ENCODE results near the gene DMD. TPM values are rescaled to one million over a fixed set of nuclear protein-coding genes. Genes with fewer than 3 reads are reported as not detected.

Gene DMD
- total and polyA plus RNA-seq, 7 donors = 2.5 to 260 (median 183) TPM

DNA sequence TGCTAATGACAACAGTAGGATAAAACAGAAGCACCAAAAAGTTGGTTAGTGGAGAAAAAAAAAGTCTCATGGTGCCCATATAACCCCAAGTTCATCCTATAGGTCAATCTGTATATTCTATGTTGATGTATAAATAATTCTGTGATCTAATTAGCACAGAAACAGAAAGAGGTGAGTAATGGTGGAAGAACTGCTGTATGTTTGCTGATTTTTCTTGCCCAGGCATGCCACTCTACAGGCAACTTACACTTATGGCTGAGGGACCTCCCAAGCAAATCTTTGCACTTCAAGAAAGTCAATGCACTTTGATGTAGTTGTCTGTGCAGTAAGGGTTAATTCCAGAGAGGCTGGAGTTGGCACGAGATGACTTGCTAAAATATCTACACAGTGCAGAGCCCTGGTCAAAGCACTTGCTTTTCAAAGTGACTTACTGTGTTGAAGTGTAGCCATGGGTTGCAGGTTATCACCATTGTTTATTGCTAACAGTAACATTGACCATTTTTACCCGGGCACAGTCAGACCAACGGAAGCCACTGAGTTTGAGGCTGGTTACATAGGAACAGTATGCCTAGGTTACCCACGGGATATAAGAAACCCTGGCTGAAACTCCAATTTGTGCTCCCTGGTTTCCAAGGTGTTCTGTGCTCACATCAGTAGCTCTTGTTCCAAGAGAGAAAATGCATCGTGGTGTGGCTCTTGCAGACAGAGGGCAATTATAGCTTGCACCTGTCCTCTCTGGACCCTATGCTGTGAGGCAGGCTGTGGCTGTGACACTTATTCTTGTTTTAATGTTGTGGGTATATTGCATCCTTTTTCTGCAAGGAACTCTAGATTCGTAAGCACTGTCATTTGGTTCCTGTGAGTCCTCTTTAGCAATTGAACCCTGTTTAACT lies 1998.2 kb downstream of the DMD start:
- peaks cover 0 to 20% (median 0%) of the 10 kb centered on the region in 4 donors for H3K4me1 ChIP-seq
- WGBS, 2 donors = 52 to 72% methylated on average over 6 of the region's 6 CpGs
- intact Hi-C loops (cut with DNase I) = loop anchor here (10.0 kb wide), 1 partner anchor 442 kb away; no protein-coding TSS in a partner anchor
- TF ChIP-seq POLR2AphosphoS5 (IDR thresholded peaks at IDR 0.05) (no peak), POLR2A (IDR thresholded peaks at IDR 0.05) (no peak), CTCF (IDR thresholded peaks at IDR 0.05) (no peak), EP300 (IDR thresholded peaks at IDR 0.05) (no peak)
- no peak overlapping the region for H3K4me3 ChIP-seq
- H3K9me3 ChIP-seq = no peaks in the 10 kb centered on the region
- H3K27ac ChIP-seq = no peak overlapping the region
- no peak for DNase-seq
- no peaks in the 10 kb centered on the region for H3K36me3 ChIP-seq
- no peaks in the 10 kb centered on the region for H3K27me3 ChIP-seq

GRCh38 chrX:31209005-31209628 lies 2002.2 kb downstream of the DMD start:
- Histone ChIP-seq H3K27ac (no peak overlapping the region), H3K36me3 (peaks cover 0 to 5% (median 0%) of the 10 kb centered on the region in 4 donors), H3K9me3 (no peaks in the 10 kb centered on the region), H3K4me1 (peaks cover 0 to 10% (median 0%) of the 10 kb centered on the region in 4 donors), H3K4me3 (no peak overlapping the region), H3K27me3 (no peaks in the 10 kb centered on the region)
- DNase-seq = no peak
- TF ChIP-seq POLR2AphosphoS5 (IDR thresholded peaks at IDR 0.05) = no peak
- no peak for TF ChIP-seq EP300 (IDR thresholded peaks at IDR 0.05)
- no peak for TF ChIP-seq POLR2A (IDR thresholded peaks at IDR 0.05)
- TF ChIP-seq CTCF (IDR thresholded peaks at IDR 0.05) = no peak
- 19 to 64% methylated on average over 10 of the region's 10 CpGs for WGBS, 2 donors
- intact Hi-C loops (cut with DNase I) = no loop called here

- Histone ChIP-seq H3K27ac (no peak overlapping the region), H3K27me3 (no peaks in the 10 kb centered on the region), H3K36me3 (peaks cover 0 to 10% (median 0%) of the 10 kb centered on the region in 4 donors), H3K4me3 (no peak overlapping the region), H3K9me3 (no peaks in the 10 kb centered on the region), H3K4me1 (peaks cover 0 to 3% (median 0%) of the 10 kb centered on the region in 4 donors)
- no peak for DNase-seq
- TF ChIP-seq POLR2AphosphoS5 (IDR thresholded peaks at IDR 0.05) = no peak
- no peak for TF ChIP-seq POLR2A (IDR thresholded peaks at IDR 0.05)
- TF ChIP-seq EP300 (IDR thresholded peaks at IDR 0.05) = no peak
- TF ChIP-seq CTCF (IDR thresholded peaks at IDR 0.05) = no peak
- 95 to 96% methylated on average over 4 of the region's 4 CpGs for WGBS, 2 donors
- intact Hi-C loops (cut with DNase I) = no loop called here
These were observed 2009.8 kb downstream of the DMD start for GRCh38 chrX:31201503-31201902.

DNA sequence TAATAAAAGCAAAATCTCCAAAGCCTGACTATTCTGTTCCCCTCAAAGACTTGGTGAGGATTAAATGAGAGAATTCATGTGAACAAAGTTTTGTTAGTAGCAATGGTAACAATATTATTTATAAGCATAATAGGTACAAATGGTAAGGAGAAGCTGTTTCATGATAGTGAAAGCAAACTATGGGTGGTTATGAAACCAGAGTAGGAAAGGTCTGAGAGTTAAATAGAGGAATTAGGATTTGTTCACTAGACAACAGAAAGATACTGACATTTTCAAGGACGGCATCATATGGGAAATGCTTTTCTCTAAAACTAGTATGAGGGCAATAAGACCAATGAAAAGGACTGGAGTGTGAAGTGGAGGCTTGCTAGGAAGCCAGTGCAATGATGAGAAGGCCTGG lies 2010.9 kb downstream of the DMD start:
- intact Hi-C loops (cut with DNase I) = no loop called here
- DNase-seq = no peak
- Histone ChIP-seq H3K4me3 (no peak overlapping the region), H3K9me3 (no peaks in the 10 kb centered on the region), H3K4me1 (peaks cover 0 to 3% (median 0%) of the 10 kb centered on the region in 4 donors), H3K36me3 (peaks cover 0 to 5% (median 0%) of the 10 kb centered on the region in 4 donors), H3K27ac (no peak overlapping the region), H3K27me3 (no peaks in the 10 kb centered on the region)
- 86 to 89% methylated on average over 1 of the region's 1 CpG for WGBS, 2 donors
- no peak for TF ChIP-seq CTCF (IDR thresholded peaks at IDR 0.05)
- TF ChIP-seq POLR2AphosphoS5 (IDR thresholded peaks at IDR 0.05) = no peak
- TF ChIP-seq EP300 (IDR thresholded peaks at IDR 0.05) = no peak

Measured in sigmoid colon (tissue), 7 donors.